Heart right ventricle (tissue), 16 donors: ENCODE results near the gene TRIM34. TPM values are rescaled to one million over a fixed set of nuclear protein-coding genes. Genes with fewer than 3 reads are reported as not detected.
A peak's percentile ranks its signal among the peaks of the same experiment; 100 is the strongest.
"Not testable (repeated sequence)": the region's sequence is repeated elsewhere in the genome, so short reads cannot be mapped to it uniquely, and the experiment has no call there.

Source experiments
- ATAC-seq, 8 donors: fragments of 200-7000 bp; cut with Tn5 transposase; one replicate each; pipeline ENCODE4 v1.9.1; 2020; ENCODE audit warnings: mild to moderate bottlenecking in 8 of 8, moderate library complexity in 8 of 8, moderate number of reproducible peaks in 1 of 8
- DNase-seq, 2 donors: peaks; one replicate each; pipeline ENCODE4 v3.0.0-alpha.2; 2020
- H3K27ac ChIP-seq, 10 donors: fragments of 200-600 bp; sonication (generic) in 2 of 10; one replicate each; pipeline versions ENCODE4 v1.5.0 to v1.8.0; 2020 to 2022; ENCODE audit warnings: mild to moderate bottlenecking in 3 of 10
- H3K27me3 ChIP-seq, 7 donors: fragments of 200-600 bp; one replicate each; pipeline ENCODE4 v1.8.0; 2021 to 2022; ENCODE audit warnings: mild to moderate bottlenecking in 2 of 7
- H3K36me3 ChIP-seq, 9 donors: fragments of 200-600 bp; sonication (generic) in 1 of 9; one replicate each; pipeline versions ENCODE4 v1.5.0 to v1.8.0; 2020 to 2022; ENCODE audit warnings: mild to moderate bottlenecking in 2 of 9
- H3K4me1 ChIP-seq, 9 donors: fragments of 200-600 bp; sonication (generic) in 1 of 9; one replicate each; pipeline versions ENCODE4 v1.5.0 to v1.8.0; 2020 to 2022; ENCODE audit warnings: mild to moderate bottlenecking in 4 of 9
- H3K4me3 ChIP-seq, 10 donors: fragments of 200-600 bp; sonication (generic) in 2 of 10; one replicate each; pipeline versions ENCODE4 v1.5.0 to v1.8.0; 2020 to 2022; ENCODE audit warnings: mild to moderate bottlenecking in 7 of 10, moderate library complexity in 2 of 10
- H3K9me3 ChIP-seq, 11 donors: fragments of 200-600 bp in 10 of 11; sonication (generic) in 2 of 11; one replicate each; pipeline versions ENCODE4 v1.5.0 to v1.8.0; 2013 to 2022; ENCODE audit warnings: mild to moderate bottlenecking in 2 of 11, control low read depth in 1 of 11, moderate library complexity in 1 of 11
- WGBS, 2 donors: extraction: QIAGEN DNeasy Blood & Tissue Kit; methylation state at CpG; one replicate each; pipeline ENCODE4 v1.1.7; 2013; ENCODE audit warnings: inconsistent platforms in 1 of 2; 5-methylcytosine and 5-hydroxymethylcytosine counted together
- intact Hi-C, 10 donors: fragments of 100-400 bp; cut with DNase I; formaldehyde crosslinking; loops; one replicate each; pipeline versions ENCODE4 v1.11.1 to v1.14.2; 2022
- polyA plus RNA-seq, 2 donors: library from polyadenylated mRNA; stranded (reverse); fragments of 200-250 nt; gene quantifications; one replicate each; pipeline ENCODE4 v1.2.3, GENCODE V29; 2013
- total RNA-seq, 10 donors: library from RNA; stranded (reverse); fragmentation: NEBNext Ultra II Directional in 3 of 10; extraction: Animal tissue kit (Norgen Biotek cat#: 25700) in 3 of 10; gene quantifications; one replicate each; pipeline versions ENCODE4 v1.2.1 to v1.2.4, GENCODE V29; 2021 to 2023
- TF ChIP-seq, protein P1 (sequence below), 9 donors: fragments of 200-600 bp; sonication (generic) in 2 of 9; IDR thresholded peaks; one replicate each; pipeline versions ENCODE4 v1.5.0 to v1.8.0; 2021 to 2022; ENCODE audit warnings: antibody characterized with exemption in 9 of 9, mild to moderate bottlenecking in 5 of 9, moderate library complexity in 1 of 9
- donor health status: Arrhythmogenic right ventricular cardiomyopathy.
- donor health status: ischemic (EF 13 %, LVEDD 7.1; RV severe dilation, severe dysfunction).
- donor health status: healthy with polysubstance abuse.
- donor health status: DM: no; HTN: yes; CAD: no.
- donor health status: DM: no; HTN: no; CAD: no.
- donor health status: ischemic (EF 25% LVEDD 6.9; RV normal size, moderate dysfunction).
- donor health status: ischemic (EF 25% LVEDD 5.7; RV mildly dilated, moderate dysfunction).
- donor health status: healthy.
- donor health status: DM: yes; HTN: yes; CAD: no.
- donor health status: Ischemic cardiomyopathy.
- donor health status: ischemic (EF 35%, LVEDD 5.7; RV mildly dilated, moderate dysfunction).
- donor health status: nonischemic (EF 11% LVEDD 7.7; RV severe dilation, severe dysfunction).
- donor health status: DM: yes; HTN: yes; CAD: no.
- donor health status: PGD.
- donor health status: ischemic (EF 29% LVEDD 5.4; RV normal size, mild dysfunction).
- donor health status: nonischemic (EF 23%, LVEDD 6.1; RV moderate dilation, normal function).

The TRIM34 gene
- total and polyA plus RNA-seq, 12 donors = 0.66 to 6.5 (median 1.9) TPM

DNA sequence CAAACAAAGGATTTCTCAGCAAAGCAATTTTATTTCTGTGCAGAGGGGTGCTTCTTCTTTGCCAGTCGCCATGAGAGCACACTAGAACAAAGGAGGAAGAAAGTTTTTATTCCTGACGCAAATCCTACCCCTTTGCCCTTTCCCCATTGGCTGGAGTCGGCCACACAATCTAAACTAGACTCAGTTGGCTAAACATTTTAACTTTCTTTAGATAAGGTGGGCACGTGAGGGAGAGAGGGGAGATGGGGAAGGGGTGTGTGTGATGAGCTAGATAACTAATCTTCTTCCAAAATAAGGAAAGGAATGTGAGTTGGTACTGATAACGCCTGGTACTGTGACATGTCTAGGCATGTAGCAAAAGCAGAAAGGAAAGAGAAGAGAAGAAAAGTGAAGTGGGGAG lies 65.4 kb downstream of the TRIM34 start:
- Histone ChIP-seq H3K36me3 (peaks cover 0 to 17% (median 0%) of the 10 kb centered on the region in 9 donors), H3K27me3 (no peaks in the 10 kb centered on the region), H3K4me3 (peak overlapping the region; percentile 16 to 69 (median 58)), H3K27ac (peak overlapping the region; percentile 77 to 95 (median 88)), H3K4me1 (peaks cover 0 to 52% (median 27%) of the 10 kb centered on the region in 9 donors), H3K9me3 (no peaks in the 10 kb centered on the region)
- 25 to 34% methylated on average over 5 of the region's 5 CpGs for WGBS, 2 donors
- ATAC-seq = peak in 7 of 8 donors; percentile 46 to 84 (median 73)
- no peak for DNase-seq
- TF ChIP-seq, protein P1, sequence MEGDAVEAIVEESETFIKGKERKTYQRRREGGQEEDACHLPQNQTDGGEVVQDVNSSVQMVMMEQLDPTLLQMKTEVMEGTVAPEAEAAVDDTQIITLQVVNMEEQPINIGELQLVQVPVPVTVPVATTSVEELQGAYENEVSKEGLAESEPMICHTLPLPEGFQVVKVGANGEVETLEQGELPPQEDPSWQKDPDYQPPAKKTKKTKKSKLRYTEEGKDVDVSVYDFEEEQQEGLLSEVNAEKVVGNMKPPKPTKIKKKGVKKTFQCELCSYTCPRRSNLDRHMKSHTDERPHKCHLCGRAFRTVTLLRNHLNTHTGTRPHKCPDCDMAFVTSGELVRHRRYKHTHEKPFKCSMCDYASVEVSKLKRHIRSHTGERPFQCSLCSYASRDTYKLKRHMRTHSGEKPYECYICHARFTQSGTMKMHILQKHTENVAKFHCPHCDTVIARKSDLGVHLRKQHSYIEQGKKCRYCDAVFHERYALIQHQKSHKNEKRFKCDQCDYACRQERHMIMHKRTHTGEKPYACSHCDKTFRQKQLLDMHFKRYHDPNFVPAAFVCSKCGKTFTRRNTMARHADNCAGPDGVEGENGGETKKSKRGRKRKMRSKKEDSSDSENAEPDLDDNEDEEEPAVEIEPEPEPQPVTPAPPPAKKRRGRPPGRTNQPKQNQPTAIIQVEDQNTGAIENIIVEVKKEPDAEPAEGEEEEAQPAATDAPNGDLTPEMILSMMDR (IDR thresholded peaks at IDR 0.05) = no peak
- intact Hi-C loops = no loop called here

DNA sequence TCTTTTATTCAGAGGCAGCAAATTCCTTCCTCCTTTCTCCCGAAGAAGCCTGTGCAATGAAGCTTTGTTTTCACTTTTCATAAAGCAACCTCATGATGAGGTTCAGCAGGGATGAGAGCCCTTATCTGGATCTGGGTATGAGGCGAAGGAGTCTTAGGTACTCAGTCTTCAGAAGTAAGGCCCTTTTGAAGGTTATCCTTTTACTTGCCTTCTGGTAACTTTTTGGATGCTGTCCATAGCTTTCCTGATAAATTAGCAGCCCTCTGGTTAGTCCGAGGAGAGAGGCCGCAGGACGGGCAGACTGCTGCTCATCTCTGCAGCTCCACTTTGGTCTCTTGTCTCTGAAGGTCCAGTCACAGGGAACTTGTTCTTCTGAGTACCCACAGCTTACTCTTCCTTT lies 65.9 kb downstream of the TRIM34 start:
- H3K27ac ChIP-seq = peak overlapping the region; percentile 41 to 95 (median 88)
- H3K36me3 ChIP-seq = peaks cover 0 to 22% (median 0%) of the 10 kb centered on the region in 9 donors
- H3K27me3 ChIP-seq = no peaks in the 10 kb centered on the region
- intact Hi-C loops = no loop called here
- TF ChIP-seq, protein P1 (IDR thresholded peaks at IDR 0.05) = no peak
- WGBS, 2 donors = 31 to 44% methylated on average over 5 of the region's 5 CpGs
- ATAC-seq (peak in 5 of 8 donors; percentile 21 to 49 (median 47)), DNase-seq (no peak)
- H3K4me3 ChIP-seq = peak overlapping the region; percentile 16 to 69 (median 58)
- peaks cover 0 to 50% (median 27%) of the 10 kb centered on the region in 9 donors for H3K4me1 ChIP-seq
- H3K9me3 ChIP-seq = no peaks in the 10 kb centered on the region

DNA sequence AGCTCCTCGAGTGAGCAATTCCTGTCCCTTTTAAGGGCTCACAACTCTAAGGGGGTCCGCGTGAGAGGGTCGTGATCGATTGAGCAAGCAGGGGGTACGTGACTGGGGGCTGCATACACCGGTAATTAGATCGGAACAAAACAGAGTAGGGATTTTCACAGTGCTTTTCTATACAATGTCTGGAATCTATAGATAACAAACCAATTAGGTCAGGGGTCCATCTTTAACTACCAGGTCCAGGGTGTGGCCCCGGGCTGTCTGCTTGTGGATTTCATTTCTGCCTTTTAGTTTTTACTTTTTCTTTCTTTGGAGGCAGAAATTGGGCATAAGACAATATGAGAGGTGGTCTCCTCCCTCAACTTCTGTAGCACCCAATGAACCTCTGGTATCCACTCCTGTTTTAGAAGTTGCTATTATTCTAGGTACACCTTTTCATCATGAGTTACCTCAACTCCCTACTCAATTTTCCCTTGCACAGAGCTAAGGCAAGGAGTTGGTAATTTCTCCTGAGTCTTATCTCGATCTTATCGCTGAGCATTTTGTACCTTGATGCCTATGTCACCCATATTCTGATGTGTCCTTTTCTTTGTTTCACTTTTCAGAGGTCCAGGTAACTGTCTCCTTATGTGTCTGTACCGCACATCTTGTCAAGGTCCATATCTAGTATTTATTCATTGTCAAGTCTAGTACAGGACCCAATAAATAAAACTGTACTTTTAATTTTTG lies 66.6 kb downstream of the TRIM34 start:
- H3K4me3 ChIP-seq = peak overlapping the region; percentile 16 to 69 (median 58)
- H3K36me3 ChIP-seq = peaks cover 0 to 29% (median 0%) of the 10 kb centered on the region in 9 donors
- 59 to 73% methylated on average over 12 of the region's 12 CpGs for WGBS, 2 donors
- H3K27me3 ChIP-seq, intact Hi-C loops, DNase-seq, H3K9me3 ChIP-seq, ATAC-seq: not testable (repeated sequence)
- peaks cover 0 to 49% (median 26%) of the 10 kb centered on the region in 9 donors for H3K4me1 ChIP-seq
- peak overlapping the region; percentile 41 to 95 (median 88) for H3K27ac ChIP-seq

DNA sequence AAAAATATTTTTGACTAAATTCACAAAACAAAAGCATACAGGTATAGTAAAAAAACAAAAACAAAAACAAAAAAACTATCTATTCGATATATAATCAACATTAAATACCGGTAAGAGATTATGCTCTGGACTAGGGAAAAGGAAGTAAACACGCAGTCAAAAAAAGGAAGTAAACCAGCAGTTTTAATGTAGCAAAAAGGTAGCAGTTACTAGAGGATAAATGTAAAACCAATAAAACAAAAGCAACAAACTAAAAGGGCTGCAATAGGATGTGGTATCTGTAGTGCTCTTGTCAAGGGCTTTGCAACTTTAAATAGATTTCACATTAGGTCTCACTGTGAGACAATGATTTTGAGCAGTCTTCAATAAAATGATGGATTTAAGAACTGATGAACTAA lies 67.2 kb downstream of the TRIM34 start:
- DNase-seq (no peak), ATAC-seq (no peak)
- Histone ChIP-seq H3K36me3 (peaks cover 0 to 34% (median 5%) of the 10 kb centered on the region in 9 donors), H3K27ac (peak overlapping the region in 7 of 10 donors; percentile 17 to 95 (median 87)), H3K4me1 (peaks cover 0 to 51% (median 26%) of the 10 kb centered on the region in 9 donors), H3K27me3 (no peaks in the 10 kb centered on the region), H3K4me3 (peak overlapping the region in 8 of 10 donors; percentile 22 to 69 (median 59)), H3K9me3 (no peaks in the 10 kb centered on the region)
- TF ChIP-seq, protein P1 (IDR thresholded peaks at IDR 0.05) = no peak
- intact Hi-C loops = no loop called here
- 42 to 73% methylated on average over 3 of the region's 3 CpGs for WGBS, 2 donors

Other genes with a start within 250 kb of the TRIM34 start
- not detected for gene OR51M1, start 241.2 kb upstream of the TRIM34 start, total RNA-seq
- not detected for gene OR51M1, start 241.2 kb upstream of the TRIM34 start, polyA plus RNA-seq
- gene OR51Q1, start 202.9 kb upstream of the TRIM34 start, total RNA-seq = not detected
- gene OR51Q1, start 202.9 kb upstream of the TRIM34 start, polyA plus RNA-seq = not detected
- under 1 TPM in 1 of 10 donors, not detected in 9; 0.28 TPM for gene OR51I1, start 183.5 kb upstream of the TRIM34 start, total RNA-seq
- not detected for gene OR51I1, start 183.5 kb upstream of the TRIM34 start, polyA plus RNA-seq
- gene OR51I2, start 175.7 kb upstream of the TRIM34 start, total RNA-seq = not detected
- gene OR51I2, start 175.7 kb upstream of the TRIM34 start, polyA plus RNA-seq = not detected
- gene OR52D1, start 136.3 kb upstream of the TRIM34 start, total RNA-seq = not detected
- gene OR52D1, start 136.3 kb upstream of the TRIM34 start, polyA plus RNA-seq = not detected
- under 1 TPM in 3 of 10 donors, not detected in 7; 0.20 to 0.32 (median 0.24) TPM for gene UBQLN3, start 115.0 kb upstream of the TRIM34 start, total RNA-seq
- not detected for gene UBQLN3, start 115.0 kb upstream of the TRIM34 start, polyA plus RNA-seq
- under 1 TPM in 5 of 10 donors, not detected in 5; 0.10 to 0.42 (median 0.13) TPM for gene UBQLNL, start 108.3 kb upstream of the TRIM34 start, total RNA-seq
- gene UBQLNL, start 108.3 kb upstream of the TRIM34 start, polyA plus RNA-seq = under 1 TPM; 0.10 to 0.80 TPM
- not detected for gene OR52H1, start 76.5 kb upstream of the TRIM34 start, total RNA-seq
- gene OR52H1, start 76.5 kb upstream of the TRIM34 start, polyA plus RNA-seq = not detected
- not detected for gene OR52B6, start 44.1 kb upstream of the TRIM34 start, total RNA-seq
- not detected for gene OR52B6, start 44.1 kb upstream of the TRIM34 start, polyA plus RNA-seq
- 1 to 10 TPM in 5 of 10 donors, under 1 TPM in 5; 0.38 to 2.2 (median 1.0) TPM for gene TRIM6, start 28.4 kb upstream of the TRIM34 start, total RNA-seq
- under 1 TPM; 0.52 to 0.95 TPM for gene TRIM6, start 28.4 kb upstream of the TRIM34 start, polyA plus RNA-seq
- 10 to 100 TPM in 2 of 10 donors, 1 to 10 TPM in 8; 3.1 to 12.6 (median 7.8) TPM for gene TRIM5, start 60.1 kb downstream of the TRIM34 start, total RNA-seq
- gene TRIM5, start 60.1 kb downstream of the TRIM34 start, polyA plus RNA-seq = 1 to 10 TPM; 6.4 to 6.5 TPM
- 10 to 100 TPM; 11.7 to 52.6 (median 17.6) TPM for gene TRIM22, start 64.8 kb downstream of the TRIM34 start, total RNA-seq
- gene TRIM22, start 64.8 kb downstream of the TRIM34 start, polyA plus RNA-seq = 10 to 100 TPM in 1 of 2 donors, 1 to 10 TPM in 1; 8.1 to 27.1 TPM
- gene OR56B1, start 111.4 kb downstream of the TRIM34 start, total RNA-seq = not detected
- not detected for gene OR56B1, start 111.4 kb downstream of the TRIM34 start, polyA plus RNA-seq
- gene OR52N4, start 129.2 kb downstream of the TRIM34 start, total RNA-seq = under 1 TPM in 1 of 10 donors, not detected in 9; 0.32 TPM
- not detected for gene OR52N4, start 129.2 kb downstream of the TRIM34 start, polyA plus RNA-seq
- under 1 TPM in 1 of 10 donors, not detected in 9; 0.09 TPM for gene OR52N5, start 158.4 kb downstream of the TRIM34 start, total RNA-seq
- not detected for gene OR52N5, start 158.4 kb downstream of the TRIM34 start, polyA plus RNA-seq
- gene OR52N1, start 166.3 kb downstream of the TRIM34 start, total RNA-seq = under 1 TPM in 1 of 10 donors, not detected in 9; 0.09 TPM
- not detected for gene OR52N1, start 166.3 kb downstream of the TRIM34 start, polyA plus RNA-seq
- gene OR52N2, start 183.9 kb downstream of the TRIM34 start, total RNA-seq = not detected
- not detected for gene OR52N2, start 183.9 kb downstream of the TRIM34 start, polyA plus RNA-seq
- gene OR52E6, start 216.9 kb downstream of the TRIM34 start, total RNA-seq = not detected
- gene OR52E6, start 216.9 kb downstream of the TRIM34 start, polyA plus RNA-seq = not detected
- not detected for gene OR52E8, start 232.7 kb downstream of the TRIM34 start, total RNA-seq
- not detected for gene OR52E8, start 232.7 kb downstream of the TRIM34 start, polyA plus RNA-seq